Pancreas (tissue), 10 donors: Measurements from ENCODE around the gene MTUS2. TPM values are rescaled to one million over a fixed set of nuclear protein-coding genes. Genes with fewer than 3 reads are reported as not detected.

ENCODE experiments used
- ATAC-seq, 4 donors: fragments of 200-7000 bp; cut with Tn5 transposase; one replicate each; pipeline versions ENCODE4 v1.8.0 to v1.9.1; 2020; ENCODE audit warnings: mild to moderate bottlenecking in 4 of 4, moderate library complexity in 4 of 4
- DNase-seq, 6 donors: peaks; one replicate each; pipeline ENCODE4 v3.0.0-alpha.2; 2020
- FAIRE-seq: peaks from 2 replicates; lab custom pipeline; 2012; peaks lifted over from hg19 to GRCh38; lab: Jason Lieb, UNC
- H3K27ac ChIP-seq, 4 donors: fragments of 200-600 bp; sonication (generic); 1 replicate in 3 of 4; 2 replicates in 1 of 4; pipeline versions ENCODE4 v1.5.0 to v1.8.0; 2020
- H3K27me3 ChIP-seq, 4 donors: fragments of 200-600 bp; one replicate each; pipeline ENCODE4 v1.8.0; 2021
- H3K36me3 ChIP-seq, 3 donors: fragments of 200-600 bp; sonication (generic) in 1 of 3; one replicate each; pipeline versions ENCODE4 v1.5.0 to v1.8.0; 2020 to 2021
- H3K4me1 ChIP-seq, 3 donors: fragments of 200-600 bp; one replicate each; pipeline ENCODE4 v1.8.0; 2021
- H3K4me3 ChIP-seq, 4 donors: fragments of 200-600 bp; sonication (generic) in 2 of 4; one replicate each; pipeline versions ENCODE4 v1.5.0 to v1.8.0; 2020 to 2021
- H3K9me3 ChIP-seq, 4 donors: fragments of 200-600 bp; one replicate each; pipeline ENCODE4 v1.8.0; 2021
- WGBS, 2 donors: extraction: QIAGEN DNeasy Blood & Tissue Kit; methylation state at CpG; one replicate each; pipeline ENCODE4 v1.1.7; 2013; 5-methylcytosine and 5-hydroxymethylcytosine counted together
- intact Hi-C, 3 donors: fragments of 100-400 bp; cut with DNase I; formaldehyde crosslinking; loops; one replicate each; pipeline versions ENCODE4 v1.11.1 to v1.14.2; 2022
- polyA plus RNA-seq, 2 donors: library from polyadenylated mRNA; stranded (reverse); fragments of 200-250 nt; gene quantifications; one replicate each; pipeline ENCODE4 v1.2.3, GENCODE V29; 2013
- total RNA-seq, 6 donors: library from RNA; stranded (reverse); fragmentation: NEBNext Ultra II Directional in 4 of 6; extraction: Animal tissue kit (Norgen Biotek cat#: 25700) in 4 of 6; gene quantifications; one replicate each; pipeline versions ENCODE4 v1.2.1 to v1.2.4, GENCODE V29; 2021 to 2023
- TF ChIP-seq, protein P1 (sequence below), 4 donors: fragments of 200-600 bp; sonication (generic) in 3 of 4; IDR thresholded peaks; one replicate each; pipeline versions ENCODE4 v1.5.0 to v1.8.0; 2021; ENCODE audit warnings: antibody characterized with exemption in 4 of 4
- donor health status: healthy with polysubstance abuse.
- donor health status: DM: no; HTN: no; CAD: no; lungs with moderate emphysema.
- donor health status: DM: no; HTN: no; CAD: no.
- donor health status: control.
- donor health status: control.
- donor health status: Bipolar disorder and iron deficiency.
- donor health status: DM: yes; HTN: yes; CAD: no.
- donor health status: DM: no; HTN: no; CAD: no.
- donor health status: DM: no; HTN: no; CAD: no.
- donor health status: DM: yes; HTN: yes; CAD: no.

Gene MTUS2
- total and polyA plus RNA-seq, 8 donors = 2.2 to 9.0 (median 4.8) TPM

DNA sequence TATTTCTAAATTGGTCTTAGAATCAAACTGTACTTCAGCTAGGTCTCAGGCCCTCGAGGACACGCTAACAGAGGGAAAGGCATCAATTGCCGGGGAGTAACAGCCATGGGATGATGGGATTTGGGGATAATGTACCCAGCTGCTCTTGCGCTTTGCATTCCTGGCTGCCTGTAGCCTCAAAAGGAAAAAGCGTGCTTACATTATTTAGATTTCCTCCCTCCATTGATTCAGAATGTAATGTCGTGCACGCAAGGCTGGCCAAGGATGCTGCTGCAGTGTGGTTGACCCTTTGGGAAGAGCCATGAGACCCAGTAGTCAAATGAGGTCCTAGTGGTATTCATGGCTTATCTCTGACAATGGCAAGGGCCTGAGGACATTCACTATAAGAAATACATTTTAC lies 680.2 kb downstream of the MTUS2 start:
- FAIRE-seq (no peak), DNase-seq (no peak), ATAC-seq (no peak)
- Histone ChIP-seq H3K27ac (no peak overlapping the region), H3K4me3 (no peak overlapping the region), H3K36me3 (no peaks in the 10 kb centered on the region), H3K4me1 (peaks cover 0 to 13% (median 6%) of the 10 kb centered on the region in 3 donors), H3K9me3 (no peaks in the 10 kb centered on the region), H3K27me3 (no peaks in the 10 kb centered on the region)
- 79 to 80% methylated on average over 7 of the region's 7 CpGs for WGBS, 2 donors
- TF ChIP-seq, protein P1, sequence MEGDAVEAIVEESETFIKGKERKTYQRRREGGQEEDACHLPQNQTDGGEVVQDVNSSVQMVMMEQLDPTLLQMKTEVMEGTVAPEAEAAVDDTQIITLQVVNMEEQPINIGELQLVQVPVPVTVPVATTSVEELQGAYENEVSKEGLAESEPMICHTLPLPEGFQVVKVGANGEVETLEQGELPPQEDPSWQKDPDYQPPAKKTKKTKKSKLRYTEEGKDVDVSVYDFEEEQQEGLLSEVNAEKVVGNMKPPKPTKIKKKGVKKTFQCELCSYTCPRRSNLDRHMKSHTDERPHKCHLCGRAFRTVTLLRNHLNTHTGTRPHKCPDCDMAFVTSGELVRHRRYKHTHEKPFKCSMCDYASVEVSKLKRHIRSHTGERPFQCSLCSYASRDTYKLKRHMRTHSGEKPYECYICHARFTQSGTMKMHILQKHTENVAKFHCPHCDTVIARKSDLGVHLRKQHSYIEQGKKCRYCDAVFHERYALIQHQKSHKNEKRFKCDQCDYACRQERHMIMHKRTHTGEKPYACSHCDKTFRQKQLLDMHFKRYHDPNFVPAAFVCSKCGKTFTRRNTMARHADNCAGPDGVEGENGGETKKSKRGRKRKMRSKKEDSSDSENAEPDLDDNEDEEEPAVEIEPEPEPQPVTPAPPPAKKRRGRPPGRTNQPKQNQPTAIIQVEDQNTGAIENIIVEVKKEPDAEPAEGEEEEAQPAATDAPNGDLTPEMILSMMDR (IDR thresholded peaks at IDR 0.05) = no peak
- intact Hi-C loops = loop anchor here in 1 of 3 donors (10.0 kb wide), 1 partner anchor 614 kb away; no protein-coding TSS in a partner anchor

DNA sequence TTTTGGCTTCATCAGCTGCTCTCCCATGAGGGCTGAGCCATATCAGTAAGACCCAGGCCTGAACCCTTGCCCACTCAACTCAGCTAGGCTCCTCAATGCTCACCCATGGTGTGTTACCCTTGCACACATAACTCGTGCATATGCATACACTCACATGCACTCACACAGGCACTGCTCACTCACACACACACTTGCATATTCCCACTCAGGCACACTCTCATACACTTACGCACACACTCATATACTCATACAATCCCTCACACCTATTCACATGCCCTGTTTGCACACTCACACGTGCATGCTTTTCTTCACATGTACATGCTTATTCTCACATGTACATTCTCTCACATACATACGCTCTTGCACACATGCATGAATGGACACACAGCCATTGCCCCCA lies 681.5 kb downstream of the MTUS2 start:
- no peak for DNase-seq
- intact Hi-C loops = loop anchor here in 1 of 3 donors (10.0 kb wide), 1 partner anchor 613 kb away; no protein-coding TSS in a partner anchor
- H3K9me3 ChIP-seq = no peaks in the 10 kb centered on the region
- WGBS, 2 donors = 83 to 89% methylated on average over 4 of the region's 4 CpGs
- TF ChIP-seq, protein P1 (IDR thresholded peaks at IDR 0.05) = no peak
- no peaks in the 10 kb centered on the region for H3K27me3 ChIP-seq
- H3K4me3 ChIP-seq = no peak overlapping the region
- no peak for ATAC-seq
- no peaks in the 10 kb centered on the region for H3K36me3 ChIP-seq
- H3K27ac ChIP-seq = no peak overlapping the region
- H3K4me1 ChIP-seq = peaks cover 0 to 9% (median 6%) of the 10 kb centered on the region in 3 donors
- no peak for FAIRE-seq

DNA sequence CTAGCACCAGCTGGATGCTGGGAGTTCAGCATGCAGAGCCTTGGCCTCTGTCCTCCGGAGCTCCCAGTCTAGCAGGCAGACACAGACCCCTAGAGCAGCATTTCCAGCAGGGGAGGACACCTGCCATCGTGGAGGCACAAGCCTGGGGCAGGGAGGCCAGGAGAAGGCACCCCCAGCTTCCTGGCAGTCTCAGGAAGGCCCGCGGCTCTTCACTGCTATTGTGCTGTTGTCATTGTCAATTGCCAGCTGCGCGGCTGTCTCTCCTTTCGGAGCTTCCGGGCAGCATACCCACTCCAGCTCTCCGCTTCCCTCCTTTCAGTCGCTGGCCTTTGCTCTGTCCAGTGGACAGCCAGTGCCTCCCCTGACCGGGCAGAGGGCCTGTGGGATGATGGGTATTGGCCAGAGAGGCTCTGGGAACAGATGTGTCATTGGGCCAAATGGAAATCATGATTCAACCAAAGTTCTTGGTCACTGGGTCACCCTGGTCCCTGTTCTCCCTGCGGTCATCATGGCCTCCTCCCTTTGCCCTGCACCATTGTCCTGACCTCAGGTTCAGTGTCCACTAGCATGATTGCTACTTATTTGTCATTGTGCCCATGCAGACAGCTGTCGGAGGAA lies 682.4 kb downstream of the MTUS2 start:
- Histone ChIP-seq H3K4me3 (no peak overlapping the region), H3K27me3 (no peaks in the 10 kb centered on the region), H3K9me3 (no peaks in the 10 kb centered on the region), H3K4me1 (peaks cover 0 to 8% (median 3%) of the 10 kb centered on the region in 3 donors), H3K36me3 (no peaks in the 10 kb centered on the region), H3K27ac (no peak overlapping the region)
- intact Hi-C loops = loop anchor here in 1 of 3 donors (10.0 kb wide), 1 partner anchor 612 kb away; no protein-coding TSS in a partner anchor
- TF ChIP-seq, protein P1 (IDR thresholded peaks at IDR 0.05) = no peak
- FAIRE-seq (no peak), ATAC-seq (no peak), DNase-seq (no peak)
- 87 to 89% methylated on average over 12 to 13 of the region's 13 CpGs for WGBS, 2 donors

DNA sequence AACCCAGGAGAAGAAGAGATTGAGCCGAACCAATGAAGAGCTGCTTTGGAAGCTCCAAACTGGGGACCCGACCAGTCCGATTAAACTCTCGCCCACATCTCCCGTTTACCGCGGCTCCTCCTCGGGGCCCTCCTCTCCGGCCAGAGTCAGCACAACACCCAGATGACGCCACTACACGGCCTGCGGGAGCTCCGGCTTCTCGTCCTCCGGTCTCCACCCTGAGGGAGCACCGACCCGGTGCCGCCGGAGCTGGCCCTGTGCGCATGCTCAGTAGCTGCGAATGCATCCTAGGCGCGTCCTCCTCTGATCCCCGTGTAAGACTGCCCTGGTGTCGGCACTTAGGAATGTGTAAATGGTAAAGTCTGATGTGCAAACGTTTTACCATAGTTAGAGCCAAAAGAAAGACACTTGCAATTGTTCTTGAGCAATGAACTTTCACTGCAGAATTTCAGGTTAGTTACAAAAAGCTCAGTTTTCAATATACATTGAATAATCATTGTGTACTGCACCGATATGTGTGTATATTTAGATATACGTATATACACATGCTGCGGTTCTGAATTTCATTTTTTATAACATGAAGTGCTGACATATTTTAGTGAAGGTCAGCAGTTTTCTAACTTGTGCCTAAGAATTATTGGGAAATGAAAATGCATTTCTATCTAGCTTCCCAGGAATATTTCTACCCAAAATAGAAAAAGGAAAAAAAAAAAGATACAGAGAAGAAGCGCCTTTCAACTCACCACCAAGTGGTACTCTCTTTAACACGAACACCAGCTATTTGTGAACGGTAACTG lies 683.1 kb downstream of the MTUS2 start:
- Histone ChIP-seq H3K4me1 (peaks cover 0 to under 1% (median 0%) of the 10 kb centered on the region in 3 donors), H3K27me3 (no peaks in the 10 kb centered on the region), H3K9me3 (no peaks in the 10 kb centered on the region), H3K36me3 (no peaks in the 10 kb centered on the region), H3K4me3 (no peak overlapping the region), H3K27ac (no peak overlapping the region)
- ATAC-seq (no peak), FAIRE-seq (no peak), DNase-seq (no peak)
- 62 to 68% methylated on average over 32 of the region's 32 CpGs for WGBS, 2 donors
- intact Hi-C loops = loop anchor here in 1 of 3 donors (10.0 kb wide), 1 partner anchor 612 kb away; no protein-coding TSS in a partner anchor
- TF ChIP-seq, protein P1 (IDR thresholded peaks at IDR 0.05) = no peak
